ENCODE results near the gene CPT1B. TPM values are rescaled to one million over a fixed set of nuclear protein-coding genes. Genes with fewer than 3 reads are reported as not detected.

Gene CPT1B
- polyA plus RNA-seq, 2 donors, result 9.4 to 55.5 TPM

- Histone ChIP-seq H3K27ac (ENCODE audit: low read depth in 2 of 2, low read length in 1 of 2) (peak overlapping the region; percentile 96 to 99), H3K27me3 (ENCODE audit: control insufficient read depth in 1 of 2, insufficient read depth in 2 of 2, low read length in 2 of 2) (no peaks in the 10 kb centered on the region), H3K36me3 (ENCODE audit: control insufficient read depth in 2 of 2, insufficient read depth in 2 of 2, low read length in 1 of 2) (no peaks in the 10 kb centered on the region), H3K4me3 (ENCODE audit: low read depth in 1 of 2, low read length in 2 of 2) (peak overlapping the region; percentile 59 to 63), H3K9me3 (ENCODE audit: control insufficient read depth in 2 of 2, insufficient read depth in 1 of 2, low read depth in 1 of 2, low read length in 1 of 2) (no peaks in the 10 kb centered on the region), H3K4me1 (ENCODE audit: control insufficient read depth in 2 of 2, insufficient read depth in 2 of 2, low read length in 1 of 2) (peaks cover 3 to 22% of the 10 kb centered on the region in 2 donors)
- WGBS, 2 donors, result 0% methylated on average over 29 to 44 of the region's 44 CpGs
Observed at GRCh38 chr22:50531546-50531961, 46.7 kb downstream of the CPT1B start.

- peaks cover 5 to 23% of the 10 kb centered on the region in 2 donors for H3K4me1 ChIP-seq (ENCODE audit: control insufficient read depth in 2 of 2, insufficient read depth in 2 of 2, low read length in 1 of 2)
- no peaks in the 10 kb centered on the region for H3K9me3 ChIP-seq (ENCODE audit: control insufficient read depth in 2 of 2, insufficient read depth in 1 of 2, low read depth in 1 of 2, low read length in 1 of 2)
- no peaks in the 10 kb centered on the region for H3K27me3 ChIP-seq (ENCODE audit: control insufficient read depth in 1 of 2, insufficient read depth in 2 of 2, low read length in 2 of 2)
- no peaks in the 10 kb centered on the region for H3K36me3 ChIP-seq (ENCODE audit: control insufficient read depth in 2 of 2, insufficient read depth in 2 of 2, low read length in 1 of 2)
- 3 to 4% methylated on average over 53 of the region's 53 CpGs for WGBS, 2 donors
- peak overlapping the region; percentile 96 to 99 for H3K27ac ChIP-seq (ENCODE audit: low read depth in 2 of 2, low read length in 1 of 2)
- peak overlapping the region; percentile 59 to 63 for H3K4me3 ChIP-seq (ENCODE audit: low read depth in 1 of 2, low read length in 2 of 2)
Observed at GRCh38 chr22:50530877-50531545, 47.2 kb downstream of the CPT1B start.

- H3K9me3 ChIP-seq (ENCODE audit: control insufficient read depth in 2 of 2, insufficient read depth in 1 of 2, low read depth in 1 of 2, low read length in 1 of 2), result no peaks in the 10 kb centered on the region
- H3K27ac ChIP-seq (ENCODE audit: low read depth in 2 of 2, low read length in 1 of 2), result peak overlapping the region; percentile 96 to 99
- peaks cover 5 to 23% of the 10 kb centered on the region in 2 donors for H3K4me1 ChIP-seq (ENCODE audit: control insufficient read depth in 2 of 2, insufficient read depth in 2 of 2, low read length in 1 of 2)
- 2% methylated on average over 21 of the region's 21 CpGs for WGBS, 2 donors
- no peaks in the 10 kb centered on the region for H3K27me3 ChIP-seq (ENCODE audit: control insufficient read depth in 1 of 2, insufficient read depth in 2 of 2, low read length in 2 of 2)
- peak overlapping the region; percentile 59 to 63 for H3K4me3 ChIP-seq (ENCODE audit: low read depth in 1 of 2, low read length in 2 of 2)
- no peaks in the 10 kb centered on the region for H3K36me3 ChIP-seq (ENCODE audit: control insufficient read depth in 2 of 2, insufficient read depth in 2 of 2, low read length in 1 of 2)
Observed at GRCh38 chr22:50530580-50530876, 47.7 kb downstream of the CPT1B start.

GRCh38 chr22:50529897-50530579 is 48.2 kb downstream of the CPT1B start, which contains the start of gene TYMP:
Gene TYMP (minus strand): TSS chr22:50530012. CDS start chr22:50529709, 303 bp downstream.
- Histone ChIP-seq H3K36me3 (ENCODE audit: control insufficient read depth in 2 of 2, insufficient read depth in 2 of 2, low read length in 1 of 2) (no peaks in the 10 kb centered on the region), H3K9me3 (ENCODE audit: control insufficient read depth in 2 of 2, insufficient read depth in 1 of 2, low read depth in 1 of 2, low read length in 1 of 2) (no peaks in the 10 kb centered on the region), H3K4me1 (ENCODE audit: control insufficient read depth in 2 of 2, insufficient read depth in 2 of 2, low read length in 1 of 2) (peaks cover 5 to 24% of the 10 kb centered on the region in 2 donors), H3K27ac (ENCODE audit: low read depth in 2 of 2, low read length in 1 of 2) (peak within 1 kb of the TSS; percentile 96 to 99), H3K4me3 (ENCODE audit: low read depth in 1 of 2, low read length in 2 of 2) (peak within 1 kb of the TSS; percentile 59 to 63), H3K27me3 (ENCODE audit: control insufficient read depth in 1 of 2, insufficient read depth in 2 of 2, low read length in 2 of 2) (no peaks in the 10 kb centered on the region)
- 1% methylated on average over 70 to 92 of the region's 92 CpGs for WGBS, 2 donors

- Histone ChIP-seq H3K4me1 (ENCODE audit: control insufficient read depth in 2 of 2, insufficient read depth in 2 of 2, low read length in 1 of 2) (peaks cover 5 to 29% of the 10 kb centered on the region in 2 donors), H3K4me3 (ENCODE audit: low read depth in 1 of 2, low read length in 2 of 2) (peak overlapping the region; percentile 59 to 63), H3K9me3 (ENCODE audit: control insufficient read depth in 2 of 2, insufficient read depth in 1 of 2, low read depth in 1 of 2, low read length in 1 of 2) (peaks cover 0 to under 1% of the 10 kb centered on the region in 2 donors), H3K27ac (ENCODE audit: low read depth in 2 of 2, low read length in 1 of 2) (peak overlapping the region; percentile 96 to 99), H3K36me3 (ENCODE audit: control insufficient read depth in 2 of 2, insufficient read depth in 2 of 2, low read length in 1 of 2) (no peaks in the 10 kb centered on the region), H3K27me3 (ENCODE audit: control insufficient read depth in 1 of 2, insufficient read depth in 2 of 2, low read length in 2 of 2) (no peaks in the 10 kb centered on the region)
- 12 to 17% methylated on average over 47 to 50 of the region's 50 CpGs for WGBS, 2 donors
Observed at GRCh38 chr22:50529416-50529896, 48.8 kb downstream of the CPT1B start.

GRCh38 chr22:50528682-50529415 is 49.4 kb downstream of the CPT1B start:
- Histone ChIP-seq H3K4me1 (ENCODE audit: control insufficient read depth in 2 of 2, insufficient read depth in 2 of 2, low read length in 1 of 2) (peaks cover 11 to 35% of the 10 kb centered on the region in 2 donors), H3K27ac (ENCODE audit: low read depth in 2 of 2, low read length in 1 of 2) (peak overlapping the region; percentile 96 to 99), H3K27me3 (ENCODE audit: control insufficient read depth in 1 of 2, insufficient read depth in 2 of 2, low read length in 2 of 2) (no peaks in the 10 kb centered on the region), H3K36me3 (ENCODE audit: control insufficient read depth in 2 of 2, insufficient read depth in 2 of 2, low read length in 1 of 2) (peaks cover 0 to 1% of the 10 kb centered on the region in 2 donors), H3K4me3 (ENCODE audit: low read depth in 1 of 2, low read length in 2 of 2) (peak overlapping the region; percentile 59 to 63), H3K9me3 (ENCODE audit: control insufficient read depth in 2 of 2, insufficient read depth in 1 of 2, low read depth in 1 of 2, low read length in 1 of 2) (peaks cover 0 to 2% of the 10 kb centered on the region in 2 donors)
- 60 to 66% methylated on average over 15 of the region's 15 CpGs for WGBS, 2 donors

GRCh38 chr22:50527921-50528681 is 50.1 kb downstream of the CPT1B start:
- Histone ChIP-seq H3K9me3 (ENCODE audit: control insufficient read depth in 2 of 2, insufficient read depth in 1 of 2, low read depth in 1 of 2, low read length in 1 of 2) (peaks cover 0 to 2% of the 10 kb centered on the region in 2 donors), H3K4me3 (ENCODE audit: low read depth in 1 of 2, low read length in 2 of 2) (no peak overlapping the region), H3K4me1 (ENCODE audit: control insufficient read depth in 2 of 2, insufficient read depth in 2 of 2, low read length in 1 of 2) (peaks cover 13 to 39% of the 10 kb centered on the region in 2 donors), H3K36me3 (ENCODE audit: control insufficient read depth in 2 of 2, insufficient read depth in 2 of 2, low read length in 1 of 2) (peaks cover 3 to 9% of the 10 kb centered on the region in 2 donors), H3K27ac (ENCODE audit: low read depth in 2 of 2, low read length in 1 of 2) (peak overlapping the region in 1 of 2 donors; percentile 99), H3K27me3 (ENCODE audit: control insufficient read depth in 1 of 2, insufficient read depth in 2 of 2, low read length in 2 of 2) (no peaks in the 10 kb centered on the region)
- 88 to 90% methylated on average over 18 of the region's 18 CpGs for WGBS, 2 donors

- Histone ChIP-seq H3K27ac (ENCODE audit: low read depth in 2 of 2, low read length in 1 of 2) (peak overlapping the region; percentile 90 to 100), H3K27me3 (ENCODE audit: control insufficient read depth in 1 of 2, insufficient read depth in 2 of 2, low read length in 2 of 2) (no peaks in the 10 kb centered on the region), H3K36me3 (ENCODE audit: control insufficient read depth in 2 of 2, insufficient read depth in 2 of 2, low read length in 1 of 2) (peaks cover 7 to 19% of the 10 kb centered on the region in 2 donors), H3K4me1 (ENCODE audit: control insufficient read depth in 2 of 2, insufficient read depth in 2 of 2, low read length in 1 of 2) (peaks cover 13 to 37% of the 10 kb centered on the region in 2 donors), H3K9me3 (ENCODE audit: control insufficient read depth in 2 of 2, insufficient read depth in 1 of 2, low read depth in 1 of 2, low read length in 1 of 2) (peaks cover 0 to 2% of the 10 kb centered on the region in 2 donors), H3K4me3 (ENCODE audit: low read depth in 1 of 2, low read length in 2 of 2) (peak overlapping the region; percentile 62 to 75)
- 37 to 48% methylated on average over 28 to 29 of the region's 29 CpGs for WGBS, 2 donors
Observed at GRCh38 chr22:50526834-50527801, 51.1 kb downstream of the CPT1B start.
